GM12873 (cell line): ENCODE results near the gene SCN4A.

ENCODE experiments used
- CTCF ChIP-seq: IDR thresholded peaks from 2 replicates; pipeline ENCODE4 v1.5.1; 2012; ENCODE audit warnings: low read depth, mild to moderate bottlenecking, moderate library complexity, low read length, control low read depth; ENCODE audit not compliant: insufficient read depth; ENCODE audit errors: missing control alignments

Gene SCN4A

GRCh38 chr17:63960006-63960405 is 12.7 kb downstream of the SCN4A start:
- no peak for TF ChIP-seq CTCF

- TF ChIP-seq CTCF = no peak
These were observed 16.3 kb downstream of the SCN4A start for GRCh38 chr17:63956296-63956920.

- TF ChIP-seq CTCF = no peak
These were observed 16.9 kb downstream of the SCN4A start for GRCh38 chr17:63955791-63956190.

- TF ChIP-seq CTCF = peak; percentile 2
These were observed 17.5 kb downstream of the SCN4A start for GRCh38 chr17:63955232-63955631.

- TF ChIP-seq CTCF = no peak
These were observed 18.2 kb downstream of the SCN4A start for GRCh38 chr17:63954402-63955063.

GRCh38 chr17:63950940-63951907 is 21.5 kb downstream of the SCN4A start:
- TF ChIP-seq CTCF = peak; percentile 74

GRCh38 chr17:63949576-63950250 is 23.0 kb downstream of the SCN4A start:
- TF ChIP-seq CTCF = no peak
